Astrocyte of the spinal cord (primary cell): ENCODE results near the gene WHAMM.

Experiments used
- DNase-seq: peaks from one replicate; pipeline ENCODE4 v3.0.0; 2011; ENCODE audit warnings: low read depth, low spot score
- H3K4me3 ChIP-seq: 2 replicates; pipeline ENCODE4 v1.5.1; 2011; ENCODE audit warnings: low read depth, mild to moderate bottlenecking, low read length, moderate library complexity
- CTCF ChIP-seq: IDR thresholded peaks from 2 replicates; pipeline ENCODE4 v1.5.1; 2012; ENCODE audit warnings: low read depth, mild to moderate bottlenecking, low read length, inconsistent platforms
- in situ Hi-C: cut with HindIII; loops from 2 replicates; pipeline ENCODE4 v1.10.0; 2017; ENCODE audit warnings: low sequenced_read_pairs

The WHAMM gene

GRCh38 chr15:82833362-82833682 lies 23.9 kb downstream of the WHAMM start:
- no peak for DNase-seq
- no peak for TF ChIP-seq CTCF
- H3K4me3 ChIP-seq = no peak overlapping the region
- in situ Hi-C loops = no loop called here

GRCh38 chr15:82835391-82835917 lies 26.0 kb downstream of the WHAMM start:
- no peak for TF ChIP-seq CTCF
- no peak for DNase-seq
- H3K4me3 ChIP-seq = no peak overlapping the region
- in situ Hi-C loops = no loop called here

- no peak overlapping the region for H3K4me3 ChIP-seq
- no peak for DNase-seq
- no peak for TF ChIP-seq CTCF
- in situ Hi-C loops = no loop called here
Measured at GRCh38 chr15:82838096-82838735, 28.8 kb downstream of the WHAMM start.

- H3K4me3 ChIP-seq = no peak overlapping the region
- TF ChIP-seq CTCF = no peak
- DNase-seq = no peak
- in situ Hi-C loops = no loop called here
Measured at GRCh38 chr15:82839136-82839535, 29.7 kb downstream of the WHAMM start.

- in situ Hi-C loops = no loop called here
- no peak overlapping the region for H3K4me3 ChIP-seq
- no peak for TF ChIP-seq CTCF
- DNase-seq = no peak
Measured at GRCh38 chr15:82840166-82840565, 30.7 kb downstream of the WHAMM start.

- H3K4me3 ChIP-seq = no peak overlapping the region
- in situ Hi-C loops = no loop called here
- DNase-seq = no peak
- no peak for TF ChIP-seq CTCF
Measured at GRCh38 chr15:82843566-82843965, 34.1 kb downstream of the WHAMM start.
